HCT116 (cell line): Measurements from ENCODE around the gene RPUSD2. TPM values are rescaled to one million over a fixed set of nuclear protein-coding genes. Genes with fewer than 3 reads are reported as not detected.

Experiments used
- ATAC-seq: fragments of 200-7000 bp; cut with Tn5 transposase; 2 replicates; pipeline ENCODE4 v1.9.1; 2020; ENCODE audit warnings: mild to moderate bottlenecking, moderate library complexity
- BruUV-seq: library from RNA; stranded (reverse); fragments of 400-500 nt; replicated peaks from 2 replicates; lab custom pipeline; 2021; lab: Mats Ljungman, UMichigan
- CTCF ChIA-PET: fragments of 300-600 bp; sonication (Branson Sonifier 250); formaldehyde crosslinking; loops from one replicate; lab custom pipeline; 2021; ENCODE audit warnings: antibody characterized with exemption; lab: Charles Lee
- POLR2A ChIA-PET: fragments of 300-600, 350-600 bp; sonication (Branson Sonifier 250); formaldehyde crosslinking; loops from one replicate; lab custom pipeline; 2021; ENCODE audit warnings: antibody characterized with exemption; lab: Charles Lee
- RAD21 ChIA-PET, 2 experiments: fragments of 300-600 bp; sonication (Branson Sonifier 250); formaldehyde crosslinking; loops; one replicate each; lab custom pipeline; 2023; ENCODE audit warnings: low total read pairs in 2 of 2; ENCODE audit not compliant: uncharacterized antibody in 2 of 2, unreplicated experiment in 2 of 2, low non-redundant PET in 1 of 2; lab: Charles Lee
- DNase-seq: peaks from one replicate; pipeline ENCODE4 v3.0.0-alpha.2; 2010; ENCODE audit warnings: low read depth, low spot score
- H2AFZ ChIP-seq: fragments of 200-600 bp; shearing (Covaris generic), sonication (generic); 2 replicates; pipeline ENCODE4 v1.6.1; 2017; ENCODE audit warnings: low read depth, mixed run types, mixed read lengths, antibody characterized with exemption, low read length; ENCODE audit not compliant: poor library complexity, severe bottlenecking
- H3K27ac ChIP-seq: 2 replicates; pipeline ENCODE4 v1.5.1; 2012; ENCODE audit warnings: low read depth, low read length
- H3K27me3 ChIP-seq: fragments of 200-600 bp; sonication (generic); 2 replicates; pipeline ENCODE4 v1.6.1; 2016; ENCODE audit warnings: mixed run types, low read length, mixed read lengths; ENCODE audit not compliant: insufficient read depth
- H3K36me3 ChIP-seq, 2 experiments: fragments of 200-500 bp in 1 of 2; fragments of 200-600 bp in 1 of 2; sonication (Bioruptor generic) in 1 of 2; sonication (generic) in 1 of 2; 2 replicates each; pipeline versions ENCODE4 v1.5.1 to v1.6.1; 2014 to 2016; ENCODE audit warnings: low read length in 2 of 2, inconsistent platforms in 1 of 2, mixed read lengths in 1 of 2, mixed run types in 1 of 2; ENCODE audit not compliant: insufficient read depth in 2 of 2, control insufficient read depth in 1 of 2
- H3K4me1 ChIP-seq, 2 experiments: fragments of 200-600 bp in 1 of 2; sonication (generic) in 1 of 2; 2 replicates each; pipeline versions ENCODE4 v1.5.1 to v1.6.1; 2012 to 2017; ENCODE audit warnings: low read length in 2 of 2, inconsistent platforms in 1 of 2, mild to moderate bottlenecking in 1 of 2, mixed read lengths in 1 of 2, mixed run types in 1 of 2, moderate library complexity in 1 of 2; ENCODE audit not compliant: insufficient read depth in 2 of 2, control insufficient read depth in 1 of 2
- H3K4me2 ChIP-seq: fragments of 200-600 bp; sonication (generic); 2 replicates; pipeline ENCODE4 v1.6.1; 2017; ENCODE audit warnings: mixed run types, low read length, mixed read lengths
- H3K4me3 ChIP-seq, 2 experiments: fragments of 200-600 bp in 1 of 2; sonication (generic) in 1 of 2; replicated peaks in 1 of 2; 2 replicates each; pipeline ENCODE4 v1.5.1; 2011 to 2016; ENCODE audit warnings: low read length in 2 of 2, control low read depth in 1 of 2, low read depth in 1 of 2, mild to moderate bottlenecking in 1 of 2, mixed read lengths in 1 of 2, mixed run types in 1 of 2
- H3K79me2 ChIP-seq: fragments of 200-600 bp; sonication (generic); 2 replicates; pipeline ENCODE4 v1.6.1; 2017; ENCODE audit warnings: mild to moderate bottlenecking, mixed run types, low read length, moderate library complexity, mixed read lengths; ENCODE audit not compliant: insufficient read depth
- H3K9ac ChIP-seq: fragments of 200-600 bp; sonication (generic); 2 replicates; pipeline ENCODE4 v1.6.1; 2016; ENCODE audit warnings: low read length, mixed read lengths
- H3K9me2 ChIP-seq: fragments of 200-600 bp; sonication (generic), shearing (Covaris generic); 2 replicates; pipeline ENCODE4 v1.6.1; 2017; ENCODE audit warnings: mixed run types, mild to moderate bottlenecking, moderate library complexity; ENCODE audit not compliant: insufficient read depth
- H3K9me3 ChIP-seq, 2 experiments: fragments of 200-500 bp in 1 of 2; fragments of 200-600 bp in 1 of 2; sonication (Bioruptor generic) in 1 of 2; sonication (generic) in 1 of 2; 2 replicates each; pipeline ENCODE4 v1.6.1; 2014 to 2017; ENCODE audit warnings: low read length in 2 of 2, mixed read lengths in 2 of 2, inconsistent platforms in 1 of 2, low read depth in 1 of 2, mild to moderate bottlenecking in 1 of 2, mixed run types in 1 of 2, moderate library complexity in 1 of 2; ENCODE audit not compliant: control insufficient read depth in 1 of 2, insufficient read depth in 1 of 2
- H4K20me1 ChIP-seq: fragments of 200-600 bp; sonication (generic), shearing (Covaris generic); 2 replicates; pipeline ENCODE4 v1.6.1; 2017; ENCODE audit warnings: mixed run types, mild to moderate bottlenecking, moderate library complexity; ENCODE audit not compliant: insufficient read depth
- ATF3 ChIP-seq: IDR thresholded peaks from 2 replicates; pipeline ENCODE4 v1.6.1; 2012
- CBX3 ChIP-seq: IDR thresholded peaks from 2 replicates; pipeline ENCODE4 v1.6.1; 2012; ENCODE audit warnings: low read depth
- CEBPB ChIP-seq: IDR thresholded peaks from 2 replicates; pipeline ENCODE4 v1.6.1; 2012; ENCODE audit warnings: low read depth
- CTCF ChIP-seq, 3 experiments: fragments of 200-600 bp in 1 of 3; sonication (generic) in 1 of 3; IDR thresholded peaks in 2 of 3; conservative IDR thresholded peaks in 1 of 3; 2 replicates each; pipeline ENCODE4 v1.5.1; 2012 to 2017; ENCODE audit warnings: low read depth in 2 of 3, low read length in 2 of 3, antibody characterized with exemption in 1 of 3, borderline replicate concordance in 1 of 3, control low read depth in 1 of 3, mild to moderate bottlenecking in 1 of 3, mixed read lengths in 1 of 3, mixed run types in 1 of 3, moderate library complexity in 1 of 3; ENCODE audit not compliant: insufficient read depth in 1 of 3
- EGR1 ChIP-seq: IDR thresholded peaks from 2 replicates; pipeline ENCODE4 v1.6.1; 2012; ENCODE audit warnings: low read depth
- ELF1 ChIP-seq: IDR thresholded peaks from 2 replicates; pipeline ENCODE4 v1.6.1; 2012; ENCODE audit warnings: low read depth, borderline replicate concordance
- EZH2 ChIP-seq: fragments of 200-600 bp; sonication (generic); IDR thresholded peaks from 2 replicates; pipeline ENCODE4 v1.6.1; 2017; ENCODE audit warnings: antibody characterized with exemption, mixed run types
- EZH2phosphoT487 ChIP-seq: fragments of 200-600 bp; IDR thresholded peaks from 2 replicates; pipeline ENCODE4 v1.6.1; 2018; ENCODE audit warnings: antibody characterized with exemption, borderline replicate concordance
- FOSL1 ChIP-seq: IDR thresholded peaks from 2 replicates; pipeline ENCODE4 v1.6.1; 2012; ENCODE audit warnings: low read depth
- MAX ChIP-seq: IDR thresholded peaks from 2 replicates; pipeline ENCODE4 v1.6.1; 2012
- POLR2A ChIP-seq: IDR thresholded peaks from 2 replicates; pipeline ENCODE4 v1.7.0; 2011; ENCODE audit warnings: borderline replicate concordance; ENCODE audit not compliant: insufficient read depth, insufficient read length; ENCODE audit errors: extremely low read depth
- POLR2AphosphoS5 ChIP-seq: IDR thresholded peaks from 2 replicates; pipeline ENCODE4 v1.6.1; 2011; ENCODE audit warnings: mild to moderate bottlenecking, low read depth, low read length, moderate library complexity
- RAD21 ChIP-seq: IDR thresholded peaks from 2 replicates; pipeline ENCODE4 v1.6.1; 2012; ENCODE audit warnings: low read depth, mild to moderate bottlenecking
- REST ChIP-seq: IDR thresholded peaks from 2 replicates; pipeline ENCODE4 v1.6.1; 2012; ENCODE audit warnings: low read depth
- SIN3A ChIP-seq: IDR thresholded peaks from 2 replicates; pipeline ENCODE4 v1.6.1; 2012; ENCODE audit warnings: low read depth
- SRF ChIP-seq: IDR thresholded peaks from 2 replicates; pipeline ENCODE4 v1.6.1; 2012; ENCODE audit warnings: low read depth
- TCF7L2 ChIP-seq: IDR thresholded peaks from 2 replicates; pipeline ENCODE4 v1.7.0; 2011; ENCODE audit warnings: borderline replicate concordance, inconsistent platforms; ENCODE audit not compliant: insufficient read depth, insufficient read length; ENCODE audit errors: extremely low read depth
- YY1 ChIP-seq: IDR thresholded peaks from 2 replicates; pipeline ENCODE4 v1.6.1; 2011; ENCODE audit warnings: low read length, low read depth, moderate library complexity, mild to moderate bottlenecking; ENCODE audit not compliant: insufficient replicate concordance; ENCODE audit errors: extremely low read depth
- ZBTB33 ChIP-seq: IDR thresholded peaks from 2 replicates; pipeline ENCODE4 v1.6.1; 2011; ENCODE audit warnings: mild to moderate bottlenecking, low read length, moderate library complexity; ENCODE audit not compliant: insufficient replicate concordance; ENCODE audit errors: extremely low read depth
- ZNF274 ChIP-seq: fragments of 200-500 bp; sonication (Bioruptor generic); IDR thresholded peaks from 2 replicates; pipeline ENCODE4 v1.6.1; 2014; ENCODE audit warnings: mild to moderate bottlenecking, low read depth, low read length, inconsistent platforms
- intact Hi-C: fragments of 100-400 bp; cut with micrococcal nuclease; formaldehyde crosslinking; loops from 2 replicates; pipeline ENCODE4 v1.10.0; 2022
- total RNA-seq: library from RNA; stranded (reverse); gene quantifications from one replicate; pipeline ENCODE4 v1.2.1, GENCODE V29; 2021; ENCODE audit not compliant: unreplicated experiment

The RPUSD2 gene
- total RNA-seq, 1 experiment from 2014 or later: 22.5 TPM

- Histone ChIP-seq H3K9me2 (no peaks in the 10 kb centered on the region), H3K79me2 (no peaks in the 10 kb centered on the region), H4K20me1 (no peaks in the 10 kb centered on the region), H3K27me3 (no peaks in the 10 kb centered on the region), H3K36me3 (peaks cover 3 to 10% of the 10 kb centered on the region in 2 experiments; a peak in 3 of 4 replicates), H3K9me3 (no peaks in the 10 kb centered on the region)
- intact Hi-C loops: no loop called here
- CTCF ChIA-PET: interaction anchor here (1.0 kb wide), 1 partner anchor 35 kb away, joined by 3 read pairs; no protein-coding TSS in a partner anchor
- TF ChIP-seq EZH2 (no peak), MAX (no peak), RAD21 (no peak), YY1 (no peak), FOSL1 (no peak), ZNF274 (no peak), POLR2AphosphoS5 (no peak), CBX3 (no peak), TCF7L2 (no peak), ELF1 (no peak), CTCF (IDR thresholded peaks at IDR 0.05 in 2 of 3, conservative IDR thresholded peaks at IDR 0.05 in 1 of 3; ENCODE audit: borderline replicate concordance in 1 of 3, insufficient read depth in 1 of 3, low read depth in 2 of 3, low read length in 2 of 3) (no peak), SRF (no peak), CEBPB (no peak), EGR1 (no peak), ATF3 (no peak), EZH2phosphoT487 (no peak), REST (no peak), ZBTB33 (no peak), POLR2A (no peak), SIN3A (no peak)
- TF ChIP-seq, all 23 proteins: peak for 0
- Histone ChIP-seq H2AFZ (no peak overlapping the region), H3K4me3 (no peak overlapping the region), H3K27ac (no peak overlapping the region), H3K9ac (no peak overlapping the region), H3K4me2 (no peak overlapping the region), H3K4me1 (no peaks in the 10 kb centered on the region)
- no peak for DNase-seq
- BruUV-seq: no TSS peak
- no peak for ATAC-seq
- RAD21 ChIA-PET: no interaction called here
- POLR2A ChIA-PET: no interaction called here
Observed at GRCh38 chr15:40554161-40554525, 15.0 kb upstream of the RPUSD2 start.
